ENCODE data around the gene CYP4F2.
A peak's percentile ranks its signal among the peaks of the same experiment; 100 is the strongest.
"Not testable (repeated sequence)": the region's sequence is repeated elsewhere in the genome, so short reads cannot be mapped to it uniquely, and the experiment has no call there.

The CYP4F2 gene, protein sequence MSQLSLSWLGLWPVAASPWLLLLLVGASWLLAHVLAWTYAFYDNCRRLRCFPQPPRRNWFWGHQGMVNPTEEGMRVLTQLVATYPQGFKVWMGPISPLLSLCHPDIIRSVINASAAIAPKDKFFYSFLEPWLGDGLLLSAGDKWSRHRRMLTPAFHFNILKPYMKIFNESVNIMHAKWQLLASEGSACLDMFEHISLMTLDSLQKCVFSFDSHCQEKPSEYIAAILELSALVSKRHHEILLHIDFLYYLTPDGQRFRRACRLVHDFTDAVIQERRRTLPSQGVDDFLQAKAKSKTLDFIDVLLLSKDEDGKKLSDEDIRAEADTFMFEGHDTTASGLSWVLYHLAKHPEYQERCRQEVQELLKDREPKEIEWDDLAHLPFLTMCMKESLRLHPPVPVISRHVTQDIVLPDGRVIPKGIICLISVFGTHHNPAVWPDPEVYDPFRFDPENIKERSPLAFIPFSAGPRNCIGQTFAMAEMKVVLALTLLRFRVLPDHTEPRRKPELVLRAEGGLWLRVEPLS

DNA sequence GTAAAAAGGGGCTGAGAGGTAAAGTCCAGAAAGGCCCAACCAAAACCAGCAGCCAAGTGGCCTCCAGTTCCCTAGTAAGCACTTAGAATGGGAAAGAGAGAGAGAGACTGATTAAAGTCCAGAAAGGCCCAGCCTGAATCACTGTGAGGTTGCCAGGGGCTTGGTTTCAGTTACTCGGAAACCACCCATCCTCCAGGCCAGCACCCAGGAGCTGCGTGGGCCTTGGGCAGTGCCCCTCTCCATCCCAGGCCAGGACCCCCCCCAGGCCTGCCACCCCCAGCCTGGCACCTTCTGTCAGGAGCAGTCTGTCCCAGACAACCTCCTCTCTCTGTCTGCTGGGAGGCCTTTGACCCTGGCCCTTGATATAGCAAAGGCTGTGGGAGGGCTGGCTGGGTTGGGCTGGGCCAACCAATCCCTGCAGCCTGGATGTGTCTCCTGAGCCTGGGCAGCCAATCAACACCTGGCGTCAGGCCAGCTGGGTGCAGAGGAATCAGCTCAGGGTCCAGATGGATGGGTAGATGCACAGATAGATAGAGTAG lies at the start of gene CYP4F2:
Gene CYP4F2 (minus strand): TSS at position 337 of the 539 bp plus-strand sequence. CDS start 463 bp downstream, outside the sequence.
- no peak for DNase-seq

DNA sequence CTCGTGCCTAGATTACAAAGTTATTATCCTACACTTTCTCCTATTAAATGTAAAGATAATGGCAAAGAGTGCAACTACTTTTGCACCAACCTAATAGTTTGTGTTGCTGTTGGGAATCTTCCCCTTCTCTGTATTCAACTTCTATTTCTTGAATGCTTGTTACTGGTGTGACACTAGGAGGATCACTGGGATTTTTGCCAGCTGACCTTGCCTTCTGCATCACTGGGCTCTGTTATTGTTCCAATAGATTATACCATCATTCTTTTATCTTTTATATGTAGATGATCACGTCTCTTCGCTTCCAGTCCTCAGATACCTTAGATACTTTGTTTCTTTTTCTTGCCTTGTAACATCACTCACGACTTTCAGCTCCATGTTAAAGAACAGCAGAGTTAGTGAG lies 47.4 kb upstream of the CYP4F2 start:
- no peak for DNase-seq

DNA sequence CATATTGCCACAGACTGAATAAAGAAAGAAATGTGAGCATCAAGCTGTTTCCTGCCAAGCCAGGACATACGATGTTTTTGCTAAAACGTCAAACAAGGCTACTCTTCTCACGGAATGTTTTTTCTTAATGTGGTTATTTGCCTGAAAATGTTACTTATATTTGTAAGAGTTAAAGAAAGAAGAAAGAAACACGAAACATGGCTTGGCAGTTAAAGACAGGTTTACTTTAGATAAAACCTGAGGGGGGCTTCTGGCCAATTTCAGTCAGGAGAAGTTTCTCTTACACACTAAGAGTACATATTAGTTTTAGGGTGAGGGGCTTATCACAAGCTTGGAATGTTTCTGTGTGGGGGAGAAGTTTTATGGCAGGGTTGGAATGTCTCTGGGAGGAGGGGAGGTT lies 46.5 kb upstream of the CYP4F2 start:
- no peak for DNase-seq

DNA sequence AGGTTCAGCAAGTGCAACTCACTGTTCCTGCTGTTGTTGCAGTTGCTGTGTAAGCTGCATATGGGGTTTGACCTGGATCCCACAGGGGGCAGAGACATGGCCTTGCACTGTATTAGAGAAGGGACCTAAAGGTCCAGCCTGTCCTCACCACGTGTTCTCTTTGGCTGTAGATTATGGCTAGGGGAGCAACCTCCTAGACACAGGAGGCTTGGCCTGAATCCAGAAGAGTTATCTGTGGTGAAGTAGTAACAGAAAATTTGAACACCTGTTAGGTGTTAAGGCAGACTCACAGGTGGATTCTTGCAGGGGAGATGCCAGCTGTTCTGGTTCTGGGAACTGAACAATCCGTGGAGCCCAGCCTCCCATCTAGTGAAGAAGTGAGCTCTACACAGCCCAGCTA lies 39.9 kb upstream of the CYP4F2 start:
- no peak for DNase-seq

DNA sequence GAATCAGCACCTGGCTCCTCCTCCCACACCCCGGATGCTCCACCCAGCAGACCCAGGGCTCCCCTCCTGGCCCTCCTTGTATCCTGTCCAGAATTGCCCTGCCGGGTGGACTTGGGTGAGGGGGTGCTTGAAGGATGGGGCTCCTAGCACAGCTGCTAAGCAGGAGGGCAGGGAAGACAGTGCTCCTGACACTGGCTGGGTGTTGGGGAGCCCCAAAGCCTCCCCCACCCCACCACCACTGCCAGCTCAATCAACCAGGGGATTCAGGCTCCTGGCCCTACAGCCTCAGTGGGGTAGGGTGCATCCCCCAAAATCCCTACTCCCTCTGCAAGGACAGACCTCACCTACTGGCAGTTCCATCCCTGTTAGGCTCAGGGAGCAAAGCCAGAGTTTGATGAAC lies 39.1 kb upstream of the CYP4F2 start:
- no peak for DNase-seq

DNA sequence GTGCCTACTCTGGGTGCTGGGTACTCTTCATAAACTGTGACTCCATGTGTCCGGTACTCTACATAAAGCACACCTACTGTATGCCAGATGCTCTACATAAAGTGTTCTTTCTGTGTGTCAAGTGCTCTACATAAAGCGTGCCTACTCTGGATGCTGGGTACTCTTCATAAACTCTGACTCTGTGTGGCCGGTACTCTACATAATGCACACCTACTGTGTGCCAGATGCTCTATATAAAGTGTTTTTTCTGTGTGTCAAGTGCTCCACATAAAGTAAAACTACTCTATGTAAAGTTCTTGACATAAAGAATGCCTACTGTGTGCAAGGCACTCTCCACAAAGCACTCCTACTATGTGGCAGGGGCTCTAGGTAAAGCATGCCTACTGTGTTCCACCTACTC lies 38.3 kb upstream of the CYP4F2 start:
- no peak for DNase-seq

DNA sequence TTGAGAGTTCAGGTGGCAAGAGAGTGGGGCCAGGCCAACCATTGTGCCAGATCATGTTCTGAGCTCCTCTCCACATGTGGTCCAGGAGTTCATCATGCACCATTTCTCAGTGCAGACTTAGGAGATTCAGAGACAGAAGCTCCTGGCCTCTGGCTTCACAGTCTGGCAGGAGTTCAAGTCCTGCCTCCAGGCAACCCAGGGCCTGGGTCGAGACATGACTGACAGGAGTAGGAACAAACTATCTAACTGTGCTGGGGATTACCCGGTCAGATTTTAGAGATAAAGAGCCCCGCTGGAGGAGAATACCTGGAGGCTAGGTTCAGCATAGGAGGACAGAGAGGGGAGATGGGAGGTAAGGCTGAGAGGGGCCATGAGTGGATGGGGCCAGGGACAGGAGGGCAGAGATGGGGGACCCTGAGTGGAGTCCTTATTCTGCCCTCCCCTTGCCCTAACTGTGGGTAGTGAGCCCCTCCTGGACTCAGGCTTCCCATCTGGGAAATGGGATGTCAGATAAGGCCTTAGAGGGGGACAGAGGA lies 37.4 kb upstream of the CYP4F2 start:
- DNase-seq, result no peak

DNA sequence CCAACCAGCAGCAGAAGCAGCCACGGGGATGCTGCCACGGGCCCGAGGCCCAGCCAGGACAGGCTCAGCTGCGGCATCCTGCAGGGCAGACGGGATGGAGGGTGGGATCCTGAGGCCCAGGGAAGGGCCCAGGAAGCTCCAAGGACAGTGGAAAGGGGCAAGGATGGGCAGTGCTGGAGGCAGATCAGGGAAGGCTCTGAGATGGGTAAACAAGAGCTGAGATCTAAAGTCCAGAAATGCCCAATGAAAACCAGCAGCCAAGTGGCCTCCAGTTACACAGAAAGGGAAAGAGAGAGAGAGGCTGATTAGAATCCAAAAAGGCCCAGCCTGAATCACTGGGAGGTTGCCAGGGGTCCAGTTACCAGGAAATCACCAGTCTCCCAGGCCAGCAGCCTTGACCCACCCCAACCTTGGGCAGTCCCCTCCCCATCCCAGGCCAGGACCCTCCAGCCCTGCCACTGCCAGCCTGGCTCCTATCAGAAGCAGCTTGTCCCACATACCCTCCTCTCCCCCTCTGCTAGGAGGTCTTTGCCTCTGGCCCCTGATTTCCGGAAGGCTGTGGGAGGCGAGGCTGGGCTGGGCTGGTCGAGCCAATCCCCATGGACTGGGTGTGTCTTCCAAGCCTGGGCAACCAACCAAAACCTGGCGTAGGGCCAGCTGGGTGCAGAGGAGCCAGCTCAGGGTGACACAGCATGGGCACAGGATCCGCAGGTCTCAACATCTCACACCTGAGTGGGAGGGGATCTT lies 36.6 kb upstream of the CYP4F2 start, which contains the start of gene CYP4F11:
Gene CYP4F11 (minus strand): TSS at position 198 of the 747 bp plus-strand sequence. CDS start 121 bp downstream, at position 77.
- peak in 1 of 2 donors; percentile 39 for DNase-seq

DNA sequence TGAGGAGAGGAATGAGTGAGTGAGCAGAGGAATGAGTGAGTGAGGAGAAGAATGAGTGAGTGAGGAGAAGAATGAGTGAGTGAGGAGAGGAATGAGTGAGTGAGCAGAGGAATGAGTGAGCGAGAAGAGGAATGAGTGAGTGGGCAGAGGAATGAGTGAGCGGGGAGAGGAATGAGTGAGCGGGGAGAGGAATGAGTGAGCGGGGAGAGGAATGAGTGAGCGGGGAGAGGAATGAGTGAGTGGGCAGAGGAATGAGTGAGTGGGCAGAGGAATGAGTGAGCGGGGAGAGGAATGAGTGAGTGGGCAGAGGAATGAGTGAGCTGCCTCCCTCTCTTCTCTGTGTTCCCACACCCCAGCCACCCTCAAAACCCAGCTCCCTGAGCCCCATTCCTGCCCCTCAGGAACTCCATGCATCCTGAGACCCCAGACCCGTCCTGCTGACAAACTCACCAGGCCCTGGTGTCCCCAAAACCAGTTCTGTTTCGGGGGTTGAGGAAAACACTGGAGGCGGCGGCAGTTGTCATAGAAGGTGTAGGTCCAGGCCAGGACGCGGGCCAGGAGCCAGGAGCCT lies 36.0 kb upstream of the CYP4F2 start:
- not testable (repeated sequence) for DNase-seq

DNA sequence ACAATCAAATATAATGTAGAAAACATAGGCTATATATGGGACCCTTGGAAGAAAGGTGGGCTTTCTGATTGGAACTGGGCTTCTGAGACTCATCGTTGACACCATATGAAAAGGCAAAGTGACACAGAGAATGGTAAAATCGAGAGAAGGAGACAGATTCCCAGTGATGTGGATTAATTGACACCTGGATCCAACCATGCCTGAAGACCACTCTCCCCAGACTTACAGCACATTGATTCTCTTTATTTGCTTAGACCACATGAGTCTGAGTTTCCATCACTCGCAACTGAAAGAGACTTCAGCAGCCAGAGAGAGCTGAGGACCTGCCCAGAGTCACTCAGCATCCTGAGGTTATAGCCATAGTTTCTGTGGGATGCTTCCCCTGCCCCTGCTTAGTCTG lies 30.4 kb upstream of the CYP4F2 start:
- no peak for DNase-seq

DNA sequence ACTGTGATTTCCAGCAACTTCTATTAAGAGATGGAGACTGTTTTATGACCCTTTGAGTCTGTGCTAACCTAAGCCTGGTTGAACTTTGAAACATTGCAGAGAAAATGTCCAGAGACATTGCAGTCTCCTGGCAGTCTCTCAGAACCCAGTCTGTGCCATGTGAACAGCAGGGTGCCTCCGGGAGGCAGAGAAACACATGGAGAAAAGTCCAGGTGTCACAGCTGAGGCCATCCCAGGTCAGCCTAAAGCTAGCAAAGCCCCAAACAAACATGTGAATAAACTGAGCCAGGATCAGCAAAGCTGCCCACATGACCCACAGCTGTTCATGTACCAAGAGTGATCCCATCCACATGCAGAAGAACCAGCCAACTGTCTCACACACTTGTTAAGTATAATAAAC lies 28.6 kb upstream of the CYP4F2 start:
- DNase-seq, result no peak

DNA sequence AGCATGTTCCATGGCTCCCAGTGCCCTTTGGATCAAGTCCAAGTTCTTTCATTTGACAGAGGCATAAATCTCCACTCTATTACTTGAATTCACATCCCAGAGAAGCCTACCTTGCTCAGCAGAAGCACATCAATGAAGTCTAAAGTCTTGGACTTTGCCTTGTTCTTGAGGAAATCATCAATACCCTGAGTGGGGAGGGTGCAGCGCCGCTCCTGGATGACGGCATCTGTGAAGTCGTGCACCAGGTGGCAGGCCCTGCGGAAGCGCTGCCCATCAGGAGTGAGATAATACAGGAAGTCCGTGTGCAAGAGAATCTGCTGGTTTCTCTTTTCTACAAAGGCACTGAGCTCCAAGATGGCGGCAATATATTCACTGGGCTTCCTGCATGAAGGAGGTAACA lies 25.8 kb upstream of the CYP4F2 start:
- DNase-seq, result no peak

DNA sequence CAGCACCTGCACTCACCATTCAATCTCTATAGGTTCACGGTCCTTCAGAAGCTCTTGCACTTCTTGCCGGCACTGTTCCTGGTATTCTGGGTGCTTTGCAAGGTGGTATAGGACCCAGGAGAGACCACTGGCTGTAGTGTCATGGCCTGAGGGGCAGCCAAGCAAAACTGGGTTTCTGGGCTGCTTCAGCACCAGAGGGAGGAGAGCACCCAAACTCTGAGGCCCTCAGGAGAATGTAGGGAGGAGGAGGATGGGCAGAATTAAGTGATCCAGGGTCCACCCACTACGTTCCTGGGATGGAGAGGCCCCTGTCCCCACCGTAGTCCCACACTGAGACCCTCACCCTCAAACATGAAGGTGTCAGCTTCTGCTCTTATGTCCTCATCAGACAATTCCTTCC lies 24.1 kb upstream of the CYP4F2 start:
- DNase-seq, result no peak

DNA sequence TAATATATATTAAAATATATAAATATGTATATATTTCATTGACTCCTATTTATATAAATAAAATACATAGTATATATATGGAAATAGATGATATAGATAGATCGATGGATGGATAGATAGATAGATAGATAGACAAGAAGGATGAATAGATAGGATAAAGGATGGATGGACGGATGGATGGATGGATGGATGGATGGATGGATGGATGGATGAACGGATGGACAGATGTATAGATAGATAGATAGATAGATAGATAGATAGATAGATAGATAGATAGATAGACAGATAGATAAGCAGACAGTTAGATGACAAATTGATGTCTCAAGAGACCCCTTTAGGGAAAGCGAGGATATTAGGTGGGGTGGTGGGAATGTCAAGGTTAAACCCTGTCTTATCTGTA lies 21.4 kb upstream of the CYP4F2 start:
- no peak for DNase-seq

DNA sequence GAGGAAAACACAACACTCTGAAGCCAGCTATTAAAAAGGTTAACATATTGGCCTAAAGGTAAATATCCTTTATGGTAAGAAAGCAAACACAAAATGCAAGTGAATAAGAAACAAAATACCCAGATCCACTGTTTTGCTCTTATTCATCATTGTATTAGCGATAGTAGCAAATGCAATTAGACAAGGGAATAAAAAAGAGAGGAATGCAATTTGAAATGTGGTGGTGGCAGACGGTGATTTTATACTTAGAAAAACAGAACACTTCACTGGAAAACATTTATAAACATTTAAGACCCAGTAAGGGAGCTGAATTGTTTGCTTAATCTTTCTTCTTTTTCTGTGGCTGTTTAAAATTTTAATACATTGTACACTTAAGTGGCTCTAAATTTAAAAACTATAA lies 17.2 kb upstream of the CYP4F2 start:
- no peak for DNase-seq

DNA sequence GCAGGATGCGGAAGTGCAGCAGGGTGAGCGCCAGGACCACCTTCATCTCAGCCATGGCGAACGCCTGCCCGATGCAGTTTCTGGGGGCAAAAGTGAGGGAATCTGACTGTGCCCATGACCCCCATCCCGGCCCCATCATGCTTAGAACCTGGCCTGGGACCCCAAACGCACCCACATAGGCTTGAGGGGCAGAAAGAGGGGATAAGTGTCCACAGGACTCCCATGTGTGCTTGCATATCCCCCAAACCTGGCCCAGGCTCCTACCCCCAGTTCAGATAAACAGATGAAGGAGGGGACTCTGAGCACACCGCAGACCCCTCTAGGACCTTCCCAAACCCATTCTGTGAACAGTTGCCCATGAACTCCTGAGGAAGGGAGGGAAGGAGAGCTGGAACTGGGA lies 16.0 kb upstream of the CYP4F2 start:
- no peak for DNase-seq

DNA sequence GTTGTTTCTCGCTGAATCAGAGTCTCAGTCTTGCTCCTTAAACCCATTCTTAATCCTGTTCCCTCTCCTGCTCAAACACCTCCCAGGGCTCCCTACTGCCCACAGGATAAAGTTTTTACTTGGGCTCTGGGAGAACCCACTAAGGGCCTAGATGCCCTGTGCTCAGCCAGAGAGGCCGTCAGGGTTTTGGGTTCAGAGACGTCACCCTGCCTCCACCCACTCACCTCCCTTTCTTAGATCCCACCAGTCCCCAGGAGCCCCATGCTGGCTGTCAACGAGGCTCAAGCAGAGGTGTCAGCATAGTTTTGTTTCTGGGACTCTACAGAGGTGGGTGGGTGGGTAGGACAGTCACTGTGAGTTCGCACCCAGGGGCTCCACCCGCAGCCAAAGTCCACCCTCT lies 15.5 kb upstream of the CYP4F2 start:
- no peak for DNase-seq

DNA sequence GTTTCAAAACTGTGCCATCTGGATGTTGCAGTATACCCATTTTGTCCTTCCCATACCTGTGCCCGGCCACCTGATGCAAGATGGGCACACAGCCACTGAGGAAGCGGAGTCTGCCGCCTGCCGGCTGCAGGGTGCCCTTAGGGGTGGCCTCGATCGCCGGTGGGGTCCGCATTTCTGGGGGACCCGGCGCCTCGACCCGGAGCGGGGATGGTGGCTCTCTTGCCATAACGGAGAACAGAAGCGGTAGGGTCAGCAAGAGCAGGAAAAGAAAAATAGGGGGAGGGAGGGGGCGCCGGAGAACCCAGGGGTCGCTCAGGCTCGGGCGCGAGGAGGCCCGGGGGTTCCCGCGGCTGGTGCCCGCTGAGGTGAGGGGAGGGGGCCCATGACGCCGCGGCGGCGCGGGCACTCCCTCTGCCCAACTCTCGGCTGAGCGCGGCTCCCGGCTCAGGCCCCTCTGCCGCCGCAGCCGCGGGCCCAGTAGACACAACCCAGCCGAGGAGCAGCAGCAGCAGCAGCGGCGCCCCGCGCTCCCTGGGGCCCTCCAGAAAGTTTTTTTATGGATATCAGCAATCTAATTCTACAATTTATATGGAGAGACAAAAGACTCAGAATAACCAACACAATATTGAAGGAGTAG lies 13.8 kb upstream of the CYP4F2 start:
- DNase-seq, result no peak

DNA sequence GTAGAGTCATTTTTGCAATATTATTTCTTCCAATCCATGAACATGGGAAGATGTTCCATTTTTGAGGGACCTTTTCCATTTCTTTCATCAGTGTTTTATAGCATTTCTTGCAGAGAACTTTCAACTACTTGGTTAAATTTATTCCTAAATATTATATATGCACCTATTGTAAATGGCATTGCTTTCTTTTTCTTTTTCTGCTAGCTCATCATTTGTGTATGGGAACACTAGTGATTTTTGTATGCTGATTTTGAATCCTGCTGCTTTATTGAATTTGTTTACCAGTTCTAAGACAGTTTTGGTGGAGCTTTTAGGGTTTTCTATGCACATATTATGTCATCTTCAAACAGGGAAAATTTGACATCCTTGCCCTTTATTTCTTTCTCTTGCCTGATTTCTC lies 7.2 kb upstream of the CYP4F2 start:
- no peak for DNase-seq

DNA sequence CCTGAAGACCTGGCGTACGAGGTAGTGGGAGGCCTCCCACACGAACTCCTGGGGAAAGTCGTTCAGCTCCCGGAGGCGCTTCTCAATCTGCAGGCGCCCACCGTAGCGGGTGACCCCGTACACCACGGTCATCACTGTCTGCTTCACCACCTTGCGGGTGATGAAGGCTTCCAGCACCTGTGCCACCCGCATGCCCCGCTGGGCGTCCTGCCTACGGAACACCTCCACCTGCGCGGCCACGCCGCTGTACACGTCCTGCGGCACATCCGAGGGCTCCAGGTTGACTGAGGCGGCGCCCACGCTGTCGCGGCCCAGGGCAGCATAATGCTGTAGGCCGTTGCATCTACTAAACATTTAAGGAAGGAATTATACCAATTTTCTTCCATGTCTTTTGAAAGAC lies 5.0 kb upstream of the CYP4F2 start:
- DNase-seq, result not testable (repeated sequence)

DNA sequence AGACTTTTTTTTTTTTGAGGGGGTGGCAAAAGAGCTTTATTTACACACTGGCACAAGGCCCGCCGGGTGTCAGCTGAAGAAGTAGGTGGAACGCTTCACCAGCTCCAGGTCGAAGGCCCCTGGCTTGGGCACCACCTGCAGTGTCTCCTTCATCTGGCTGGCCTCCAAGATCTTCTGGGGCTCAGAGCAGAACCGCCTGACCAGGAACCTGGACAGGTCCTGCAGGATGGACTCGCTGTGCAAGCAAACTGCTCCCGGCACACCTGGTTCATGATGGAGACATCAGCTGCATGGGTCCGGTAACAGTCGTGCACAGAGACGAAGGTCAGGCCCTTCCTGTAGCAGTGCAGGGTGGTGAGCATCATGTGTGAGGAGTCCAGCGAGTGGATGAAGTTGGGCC lies 4.4 kb upstream of the CYP4F2 start:
- no peak for DNase-seq

DNA sequence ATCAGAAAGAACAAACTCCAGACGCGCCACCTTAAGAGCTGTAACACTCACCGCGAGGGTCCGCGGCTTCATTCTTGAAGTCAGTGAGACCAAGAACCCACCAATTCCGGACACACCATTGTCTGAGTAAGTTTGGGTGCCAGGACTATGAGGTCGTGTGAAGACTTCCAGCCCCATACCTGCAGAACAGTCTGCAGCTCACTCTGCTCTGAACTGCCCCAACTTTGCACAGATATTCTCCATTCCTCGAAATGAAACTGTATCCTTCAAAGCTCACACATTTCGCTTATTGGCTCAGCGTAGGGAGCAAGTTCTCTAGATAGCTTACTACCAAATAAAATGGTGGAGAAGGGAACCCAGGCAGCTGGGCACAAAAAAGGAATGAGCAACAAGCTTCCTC lies 2.6 kb upstream of the CYP4F2 start:
- no peak for DNase-seq

DNA sequence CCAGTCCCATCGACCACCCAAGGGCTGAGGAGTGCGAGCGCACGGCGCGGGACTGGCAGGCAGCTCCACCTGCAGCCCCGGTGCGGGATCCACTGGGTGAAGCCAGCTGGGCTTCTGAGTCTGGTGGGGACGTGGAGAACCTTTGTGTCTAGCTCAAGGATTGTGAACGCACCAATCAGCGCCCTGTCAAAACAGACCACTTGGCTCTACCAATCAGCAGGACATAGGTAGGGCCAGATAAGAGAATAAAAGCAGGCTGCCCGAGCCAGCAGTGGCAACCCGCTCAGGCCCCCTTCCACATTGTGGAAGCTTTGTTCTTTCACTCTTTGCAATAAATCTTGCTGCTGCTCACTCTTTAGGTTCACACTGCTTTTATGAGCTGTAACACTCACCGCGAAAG lies 2.2 kb upstream of the CYP4F2 start:
- not testable (repeated sequence) for DNase-seq
